Stomach (tissue), 9 donors: ENCODE data around the gene MAVS. TPM values are rescaled to one million over a fixed set of nuclear protein-coding genes. Genes with fewer than 3 reads are reported as not detected.
"Not testable (repeated sequence)": the region's sequence is repeated elsewhere in the genome, so short reads cannot be mapped to it uniquely, and the experiment has no call there.

ENCODE experiments used
- DNase-seq, 2 donors: peaks; one replicate each; pipeline versions ENCODE4 v3.0.0 to v3.0.0-alpha.2; 2013 to 2019
- H3K27ac ChIP-seq, 5 donors: fragments of 200-600 bp in 4 of 5; sonication (generic) in 4 of 5; one replicate each; pipeline ENCODE4 v1.5.1; 2013 to 2019; ENCODE audit warnings: mild to moderate bottlenecking in 1 of 5, moderate library complexity in 1 of 5
- H3K27me3 ChIP-seq, 3 donors: fragments of 200-600 bp; sonication (generic); one replicate each; pipeline ENCODE4 v1.5.1; 2017 to 2019; ENCODE audit warnings: mixed run types in 1 of 3
- H3K36me3 ChIP-seq, 4 donors: fragments of 200-600 bp; sonication (generic); 1 replicate in 3 of 4; 2 replicates in 1 of 4; pipeline ENCODE4 v1.5.1; 2016 to 2019
- H3K4me1 ChIP-seq, 4 donors: fragments of 200-600 bp; sonication (generic); one replicate each; pipeline ENCODE4 v1.5.1; 2016 to 2019
- H3K4me3 ChIP-seq, 4 donors: fragments of 200-600 bp; sonication (generic) in 3 of 4; one replicate each; pipeline ENCODE4 v1.5.1; 2016 to 2019; ENCODE audit warnings: mild to moderate bottlenecking in 1 of 4
- H3K9me3 ChIP-seq, 4 donors: fragments of 200-600 bp; sonication (generic); one replicate each; pipeline ENCODE4 v1.5.1; 2016 to 2019
- EP300 ChIP-seq: sonication (generic); formaldehyde crosslinking; IDR thresholded peaks from one replicate; pipeline ENCODE4 v1.6.1; 2017; ENCODE audit warnings: antibody characterized with exemption
- POLR2A ChIP-seq, 4 donors: fragments of 450-650 bp; IDR thresholded peaks; one replicate each; pipeline ENCODE4 v1.6.1; 2016; ENCODE audit warnings: antibody characterized with exemption in 4 of 4, control low read depth in 2 of 4, mild to moderate bottlenecking in 1 of 4, moderate library complexity in 1 of 4
- POLR2AphosphoS5 ChIP-seq, 3 donors: sonication (generic); formaldehyde crosslinking; IDR thresholded peaks; one replicate each; pipeline ENCODE4 v1.6.1; 2016; ENCODE audit warnings: antibody characterized with exemption in 3 of 3
- WGBS, 5 donors: extraction: QIAGEN DNeasy Blood & Tissue Kit in 3 of 5; methylation state at CpG; one replicate each; pipeline versions ENCODE4 v1.1.5 to v1.1.7; 2013 to 2018; 5-methylcytosine and 5-hydroxymethylcytosine counted together
- intact Hi-C: fragments of 100-400 bp; cut with DNase I; formaldehyde crosslinking; loops from one replicate; pipeline ENCODE4 v1.15.1; 2023; ENCODE audit warnings: low total_unique reads
- polyA plus RNA-seq, 3 donors: library from polyadenylated mRNA; stranded (reverse); fragments of 200-250 nt; gene quantifications; one replicate each; pipeline ENCODE4 v1.2.3, GENCODE V29; 2013
- total RNA-seq, 5 donors: library from RNA; depleted of rRNA; stranded (reverse); fragments of >200 nt; gene quantifications; one replicate each; pipeline versions ENCODE4 v1.1.0 to v1.2.3, GENCODE V29; 2014 to 2016
- TF ChIP-seq, protein P1 (sequence below), 7 experiments: fragments of 450-650 bp in 4 of 7; fragments of 200-600 bp in 3 of 7; sonication (generic) in 3 of 7; IDR thresholded peaks; one replicate each; pipeline ENCODE4 v1.5.1; 2016 to 2019; ENCODE audit warnings: antibody characterized with exemption in 7 of 7, control low read depth in 2 of 7, mild to moderate bottlenecking in 1 of 7
- donor health status: healthy with polysubstance abuse.
- donor health status: Bipolar disorder and iron deficiency.
- donor health status: healthy.

The MAVS gene
- total and polyA plus RNA-seq, 8 donors: 6.3 to 50.4 (median 30.8) TPM

DNA sequence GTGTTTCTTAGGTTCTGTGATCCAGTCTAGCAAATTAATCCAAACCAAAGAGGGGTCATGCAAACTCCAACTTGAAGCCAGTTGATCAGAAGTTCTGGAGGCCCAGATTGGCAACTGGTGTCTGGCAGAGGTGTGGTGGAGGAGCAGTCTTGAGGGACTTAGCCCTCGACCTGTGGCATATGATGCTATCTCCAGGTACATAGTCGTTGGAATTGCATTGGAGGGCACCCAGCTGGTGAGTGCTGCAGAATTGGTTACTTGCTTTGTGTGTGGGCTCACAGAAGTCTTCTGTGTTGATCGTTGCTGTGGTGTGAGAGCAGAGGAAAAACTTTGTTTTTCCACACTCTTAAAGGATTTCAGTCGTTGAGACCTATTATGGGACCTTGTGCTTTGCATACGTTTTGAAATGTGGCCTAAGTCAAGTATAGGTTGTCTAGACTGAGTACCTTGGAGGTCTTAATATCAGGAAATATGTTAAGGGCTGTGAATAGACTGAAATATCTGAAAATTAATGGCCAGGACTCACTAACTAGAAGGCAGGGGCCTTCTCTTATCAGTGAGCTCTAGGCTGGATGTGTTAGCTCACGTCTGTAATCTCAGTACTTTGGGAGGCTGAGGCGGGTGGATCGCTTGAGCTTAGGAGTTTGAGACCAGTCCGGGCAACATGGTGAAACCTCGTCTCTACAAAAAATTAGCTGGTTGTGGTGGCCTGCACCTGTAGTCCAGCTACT, 50.4 kb downstream of the MAVS start:
- intact Hi-C loops: no loop called here
- Histone ChIP-seq H3K27me3 (no peaks in the 10 kb centered on the region), H3K9me3 (no peaks in the 10 kb centered on the region), H3K27ac (peak overlapping the region in 1 of 5 donors; percentile 16), H3K4me3 (peak overlapping the region in 1 of 4 donors; percentile 6), H3K4me1 (peaks cover 68 to 100% (median 83%) of the 10 kb centered on the region in 4 donors), H3K36me3 (no peaks in the 10 kb centered on the region)
- WGBS, 5 donors: 43 to 58% (median 51%) methylated on average over 8 to 10 of the region's 10 CpGs
- TF ChIP-seq POLR2AphosphoS5 (IDR thresholded peaks at IDR 0.05): no peak
- TF ChIP-seq EP300: no peak
- TF ChIP-seq, protein P1, sequence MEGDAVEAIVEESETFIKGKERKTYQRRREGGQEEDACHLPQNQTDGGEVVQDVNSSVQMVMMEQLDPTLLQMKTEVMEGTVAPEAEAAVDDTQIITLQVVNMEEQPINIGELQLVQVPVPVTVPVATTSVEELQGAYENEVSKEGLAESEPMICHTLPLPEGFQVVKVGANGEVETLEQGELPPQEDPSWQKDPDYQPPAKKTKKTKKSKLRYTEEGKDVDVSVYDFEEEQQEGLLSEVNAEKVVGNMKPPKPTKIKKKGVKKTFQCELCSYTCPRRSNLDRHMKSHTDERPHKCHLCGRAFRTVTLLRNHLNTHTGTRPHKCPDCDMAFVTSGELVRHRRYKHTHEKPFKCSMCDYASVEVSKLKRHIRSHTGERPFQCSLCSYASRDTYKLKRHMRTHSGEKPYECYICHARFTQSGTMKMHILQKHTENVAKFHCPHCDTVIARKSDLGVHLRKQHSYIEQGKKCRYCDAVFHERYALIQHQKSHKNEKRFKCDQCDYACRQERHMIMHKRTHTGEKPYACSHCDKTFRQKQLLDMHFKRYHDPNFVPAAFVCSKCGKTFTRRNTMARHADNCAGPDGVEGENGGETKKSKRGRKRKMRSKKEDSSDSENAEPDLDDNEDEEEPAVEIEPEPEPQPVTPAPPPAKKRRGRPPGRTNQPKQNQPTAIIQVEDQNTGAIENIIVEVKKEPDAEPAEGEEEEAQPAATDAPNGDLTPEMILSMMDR (IDR thresholded peaks at IDR 0.05): no peak
- no peak for TF ChIP-seq POLR2A (IDR thresholded peaks at IDR 0.05)
- DNase-seq: no peak

DNA sequence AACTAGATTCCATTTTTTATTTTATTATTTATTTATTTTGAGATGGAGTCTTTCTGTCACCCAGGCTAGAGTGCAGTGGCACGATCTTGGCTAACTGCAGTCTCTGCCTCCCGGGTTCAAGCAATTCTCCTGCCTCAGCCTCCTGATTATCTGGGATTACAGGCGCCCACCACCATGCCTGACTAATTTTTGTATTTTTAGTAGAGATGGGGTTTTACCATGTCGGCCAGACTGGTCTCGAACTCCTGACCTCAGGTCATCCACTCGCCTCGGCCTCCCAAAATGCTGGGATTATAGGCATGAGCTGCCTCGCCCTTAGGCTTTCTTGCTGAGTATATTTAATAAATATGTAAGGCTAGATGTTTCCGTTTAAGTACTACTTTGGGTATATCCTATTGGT, 51.5 kb downstream of the MAVS start:
- H3K27ac ChIP-seq, intact Hi-C loops, H3K27me3 ChIP-seq, H3K4me3 ChIP-seq, DNase-seq, H3K36me3 ChIP-seq, H3K9me3 ChIP-seq: not testable (repeated sequence)
- peaks cover 60 to 100% (median 79%) of the 10 kb centered on the region in 4 donors for H3K4me1 ChIP-seq
- WGBS, 5 donors: 78 to 86% (median 84%) methylated on average over 9 of the region's 9 CpGs

DNA sequence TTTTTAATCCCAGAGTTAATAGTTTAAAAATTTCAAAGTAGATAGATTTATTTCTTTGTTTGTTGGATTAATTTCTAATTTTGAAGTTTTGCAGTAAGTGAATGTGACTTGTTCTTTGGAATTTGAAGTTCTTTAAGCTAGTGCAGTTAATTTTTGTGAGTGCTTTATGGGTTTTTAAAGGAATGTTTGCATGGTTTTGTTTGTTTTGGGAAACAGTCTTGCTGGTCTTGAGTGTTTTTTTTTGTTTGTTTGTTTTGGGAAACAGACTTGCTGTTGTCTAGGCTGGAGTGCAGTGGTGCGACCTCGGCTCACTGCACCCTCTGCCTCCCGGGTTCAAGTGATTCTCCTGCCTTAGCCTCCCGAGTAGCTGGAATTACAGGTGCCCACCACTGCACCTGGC, 52.0 kb downstream of the MAVS start:
- Histone ChIP-seq H3K36me3 (no peaks in the 10 kb centered on the region), H3K4me3 (no peak overlapping the region), H3K27ac (no peak overlapping the region), H3K27me3 (no peaks in the 10 kb centered on the region), H3K9me3 (no peaks in the 10 kb centered on the region), H3K4me1 (peaks cover 56 to 100% (median 77%) of the 10 kb centered on the region in 4 donors)
- no peak for TF ChIP-seq EP300
- no peak for DNase-seq
- intact Hi-C loops: no loop called here
- 40 to 61% (median 53%) methylated on average over 4 of the region's 4 CpGs for WGBS, 5 donors

DNA sequence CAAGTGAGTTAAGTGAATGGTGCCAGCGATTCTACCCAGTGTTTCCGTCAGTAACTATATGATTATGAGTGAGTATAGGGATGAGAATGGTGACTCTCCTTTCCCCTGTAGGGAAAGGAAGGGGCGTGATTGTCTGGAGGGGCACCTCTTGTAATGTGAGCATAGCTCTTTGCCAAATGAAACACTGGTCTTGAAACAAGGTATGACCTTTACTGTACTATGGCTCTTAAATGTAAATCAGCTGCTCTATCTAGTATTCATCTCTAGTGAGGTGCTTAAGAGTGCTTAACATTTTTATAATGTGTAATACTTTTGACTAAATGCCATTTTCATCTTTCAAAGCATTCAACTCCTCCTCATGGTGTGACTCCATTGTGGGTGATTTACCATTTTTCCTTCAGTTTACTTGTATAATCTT, 53.6 kb downstream of the MAVS start:
- intact Hi-C loops: no loop called here

DNA sequence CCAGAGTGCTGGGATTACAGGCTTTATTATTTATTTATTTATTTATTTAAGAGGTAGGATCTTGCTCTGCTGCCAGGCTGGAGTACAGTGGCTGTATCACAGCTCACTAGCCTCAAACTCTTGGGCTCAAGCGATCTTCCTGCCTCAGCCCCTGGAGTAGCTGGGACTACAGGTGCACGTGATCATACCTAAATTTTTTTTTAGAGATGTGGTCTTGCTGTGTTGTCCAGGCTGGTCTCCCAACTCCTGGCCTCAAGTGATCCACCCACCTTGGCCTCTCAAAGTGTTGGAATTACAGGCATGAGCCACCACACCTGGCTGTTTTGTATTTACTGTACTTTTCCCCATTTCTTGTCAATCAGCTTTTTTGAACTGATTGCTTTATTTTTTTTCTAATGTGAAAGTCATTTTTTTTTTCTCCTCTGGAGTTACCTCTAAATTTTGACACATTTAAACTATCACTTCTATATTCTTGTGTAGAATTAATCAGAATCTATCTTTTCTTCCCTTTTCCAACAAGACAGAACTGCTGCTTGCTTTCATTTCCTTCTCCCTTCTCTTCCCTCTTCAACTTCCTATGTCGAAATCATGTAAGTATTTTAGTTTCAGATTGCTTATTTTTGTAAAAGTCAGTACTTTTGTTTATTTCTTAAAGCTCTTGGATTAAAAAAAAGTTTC, 54.5 kb downstream of the MAVS start:
- Histone ChIP-seq H3K4me3 (no peak overlapping the region), H3K27me3 (no peaks in the 10 kb centered on the region), H3K4me1 (peaks cover 38 to 100% (median 69%) of the 10 kb centered on the region in 4 donors), H3K27ac (peak overlapping the region in 3 of 5 donors; percentile 33 to 57 (median 51)), H3K36me3 (no peaks in the 10 kb centered on the region), H3K9me3 (no peaks in the 10 kb centered on the region)
- TF ChIP-seq POLR2A (IDR thresholded peaks at IDR 0.05) (no peak), EP300 (no peak), POLR2AphosphoS5 (IDR thresholded peaks at IDR 0.05) (no peak)
- TF ChIP-seq, protein P1 (IDR thresholded peaks at IDR 0.05): no peak
- no peak for DNase-seq
- 60 to 73% (median 64%) methylated on average over 3 of the region's 3 CpGs for WGBS, 5 donors
- intact Hi-C loops: no loop called here

More for the DNA sequence above, 53.6 kb downstream of the MAVS start:
- no peaks in the 10 kb centered on the region for H3K9me3 ChIP-seq
- H3K27ac ChIP-seq: peak overlapping the region in 1 of 5 donors; percentile 51
- TF ChIP-seq, protein P1 (IDR thresholded peaks at IDR 0.05): no peak
- no peak for TF ChIP-seq POLR2AphosphoS5 (IDR thresholded peaks at IDR 0.05)
- no peak for TF ChIP-seq EP300
- no peak for TF ChIP-seq POLR2A (IDR thresholded peaks at IDR 0.05)
- H3K36me3 ChIP-seq: no peaks in the 10 kb centered on the region
- H3K27me3 ChIP-seq: no peaks in the 10 kb centered on the region
- H3K4me3 ChIP-seq: no peak overlapping the region
- peaks cover 41 to 100% (median 71%) of the 10 kb centered on the region in 4 donors for H3K4me1 ChIP-seq
- DNase-seq: no peak
- 60 to 78% (median 67%) methylated on average over 3 of the region's 3 CpGs for WGBS, 5 donors
